Hematopoietic multipotent progenitor cell (in vitro differentiated cells): Measurements from ENCODE around the gene BMPR1B. TPM values are rescaled to one million over a fixed set of nuclear protein-coding genes. Genes with fewer than 3 reads are reported as not detected.

Experiments
- DNase-seq, 3 donors: peaks; one replicate each; pipeline ENCODE4 v3.0.0-alpha.2; 2011 to 2015; ENCODE audit warnings: low read depth in 2 of 3, low spot score in 2 of 3
- total RNA-seq: library from RNA; depleted of rRNA; stranded (reverse); fragments of >200 nt; gene quantifications from one replicate; pipeline ENCODE4 v1.2.3, GENCODE V29; 2012

Gene BMPR1B
- total RNA-seq, 1 donor = 2.4 TPM

DNA sequence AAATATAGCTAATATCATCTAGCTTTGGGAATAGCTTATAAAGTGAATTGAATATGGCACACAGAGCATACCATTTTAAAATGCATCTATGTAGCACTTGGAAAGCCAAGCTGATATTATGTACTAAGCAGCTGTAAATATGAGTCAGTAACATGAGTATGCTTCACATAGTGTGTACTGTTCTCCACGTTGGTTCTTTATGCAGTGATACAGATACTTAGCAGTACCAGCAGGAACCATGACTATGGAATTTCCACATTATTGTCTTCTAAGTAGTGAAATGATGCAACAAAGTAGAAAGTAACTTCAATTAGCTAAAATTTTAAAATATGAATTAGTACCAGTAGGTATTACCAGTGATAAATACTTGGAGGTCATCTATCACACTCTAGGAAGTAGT is 320.1 kb downstream of the BMPR1B start:
- no peak for DNase-seq

DNA sequence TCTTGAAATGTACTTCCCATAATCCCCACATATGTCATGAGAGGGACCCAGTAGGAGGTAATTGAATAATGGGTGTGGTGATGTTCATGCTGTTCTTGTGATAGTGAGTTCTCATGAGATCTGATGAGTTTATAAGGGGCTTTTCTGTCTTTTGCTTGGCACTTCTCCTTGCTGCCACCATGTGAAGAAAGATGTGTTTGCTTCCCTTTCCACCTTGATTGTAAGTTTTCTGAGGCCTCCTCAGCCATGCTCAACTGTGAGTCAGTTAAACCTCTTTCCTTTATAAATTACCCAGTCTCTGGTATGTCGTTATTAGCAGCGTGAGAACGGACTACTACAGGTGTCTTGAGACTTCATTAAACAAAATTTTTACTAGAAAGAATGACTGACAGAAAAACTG is 323.2 kb downstream of the BMPR1B start:
- no peak for DNase-seq

DNA sequence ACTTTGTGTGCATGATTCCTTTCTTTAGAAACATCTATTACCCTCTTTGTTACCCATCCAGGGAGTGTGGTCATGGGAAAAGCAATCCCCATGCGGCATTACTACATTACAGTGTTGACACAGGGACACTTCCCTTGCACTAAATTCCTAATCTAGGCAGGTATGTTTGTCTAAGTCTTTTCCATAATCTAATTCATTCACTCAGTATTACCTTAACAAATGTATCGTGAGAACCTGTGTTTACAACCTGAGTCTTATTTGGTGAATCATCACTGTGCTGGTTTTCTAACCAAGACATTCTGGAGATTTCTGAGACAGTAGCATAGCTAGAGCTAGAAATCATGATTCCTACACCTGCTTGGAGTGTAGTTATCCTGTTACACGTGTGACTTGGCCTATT is 326.8 kb downstream of the BMPR1B start:
- no peak for DNase-seq

DNA sequence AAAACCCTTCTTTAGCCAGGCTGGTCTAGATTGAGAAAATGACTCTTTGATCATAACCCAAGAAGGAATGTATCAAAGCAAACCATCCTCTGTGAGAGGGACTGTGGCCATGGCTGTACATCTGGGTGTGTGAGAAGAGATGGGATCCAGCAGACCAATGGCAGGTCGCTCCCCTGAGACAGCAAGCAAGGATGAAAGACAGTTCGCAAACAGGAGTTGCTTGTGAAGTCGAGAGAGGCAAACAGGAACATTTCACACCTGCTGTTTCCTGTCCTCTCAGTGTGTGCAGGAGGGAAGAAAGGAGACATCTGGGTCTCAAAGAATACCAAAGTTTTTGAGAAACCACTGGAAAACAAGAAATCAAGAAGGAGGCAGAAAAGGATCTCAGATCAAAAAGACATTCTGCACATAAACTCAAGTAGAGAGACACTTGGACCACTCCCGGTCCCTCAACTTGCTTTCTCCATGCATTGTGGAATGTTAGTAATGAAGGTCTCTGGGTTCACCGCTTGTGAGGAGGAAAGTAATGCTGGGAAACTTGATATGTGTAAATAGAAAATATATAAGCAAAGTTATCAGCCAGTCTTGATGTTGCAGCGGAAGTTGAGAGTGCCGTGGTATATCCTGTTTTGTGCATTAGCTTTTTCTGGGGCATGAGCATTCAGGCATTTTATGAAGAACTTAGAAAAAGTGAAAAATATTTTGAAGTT is 327.5 kb downstream of the BMPR1B start:
- no peak for DNase-seq

- no peak for DNase-seq
These were observed 328.8 kb downstream of the BMPR1B start for GRCh38 chr4:95086551-95086950.

DNA sequence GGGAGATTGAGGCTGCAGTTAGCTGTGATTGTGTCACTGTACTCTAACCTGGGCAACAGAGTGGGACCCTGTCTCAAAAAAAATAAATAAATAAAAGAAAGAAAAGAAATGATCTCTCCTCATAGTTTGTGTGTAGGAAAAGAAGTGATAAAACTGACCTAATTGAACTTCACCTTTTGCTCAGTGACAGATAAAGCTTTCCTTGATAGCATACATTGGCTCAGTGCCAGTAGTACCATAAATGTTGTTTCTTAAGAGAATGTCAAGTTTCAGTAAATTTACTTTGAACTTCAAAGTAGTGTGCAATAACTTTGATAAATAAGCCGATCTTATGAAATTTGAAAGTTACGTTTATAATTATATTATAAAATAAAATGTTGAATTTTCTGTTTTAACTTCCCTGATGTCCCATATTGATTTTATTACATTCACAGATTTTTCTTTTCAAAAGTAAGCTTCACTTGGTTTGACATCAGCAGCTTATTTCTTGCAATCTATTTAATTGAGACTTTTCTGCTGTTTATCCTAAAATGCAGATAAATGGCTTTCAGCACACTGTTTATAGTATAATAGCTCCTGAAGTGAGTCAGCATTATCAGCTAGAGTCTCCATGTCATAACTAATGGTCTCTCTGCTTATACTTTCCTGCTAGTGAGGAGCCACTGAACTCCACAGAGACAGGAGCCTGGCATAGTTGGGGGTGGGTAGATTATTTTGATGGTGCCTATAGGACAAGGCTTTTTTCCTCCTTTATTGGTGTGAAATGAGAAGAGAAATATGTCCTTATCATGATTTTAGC is 330.1 kb downstream of the BMPR1B start:
- DNase-seq = no peak

- no peak for DNase-seq
These were observed 333.5 kb downstream of the BMPR1B start for GRCh38 chr4:95091272-95091671.

DNA sequence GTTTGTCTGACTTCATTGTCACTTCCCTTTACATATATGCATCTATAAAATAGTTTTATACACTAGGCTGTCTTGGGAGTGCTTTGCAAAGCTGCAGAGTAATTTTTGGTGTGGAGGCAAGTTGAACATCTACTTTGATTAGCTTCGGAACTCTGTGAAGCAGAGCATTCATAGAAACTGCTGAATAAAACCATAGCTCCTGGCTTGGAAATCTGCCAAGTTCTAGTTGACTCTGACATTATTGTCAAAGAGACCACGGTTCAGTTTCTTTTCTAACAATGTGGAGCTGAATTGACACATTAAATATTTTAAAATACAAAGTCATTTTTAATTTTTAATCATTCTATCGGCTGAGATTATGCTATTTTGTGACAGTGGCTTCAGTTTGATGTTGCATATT is 335.0 kb downstream of the BMPR1B start:
- DNase-seq = peak in 2 of 3 donors; percentile 9 to 50

GRCh38 chr4:95093460-95093859 is 335.7 kb downstream of the BMPR1B start:
- no peak for DNase-seq

- DNase-seq = no peak
These were observed 336.5 kb downstream of the BMPR1B start for GRCh38 chr4:95093936-95094929.

DNA sequence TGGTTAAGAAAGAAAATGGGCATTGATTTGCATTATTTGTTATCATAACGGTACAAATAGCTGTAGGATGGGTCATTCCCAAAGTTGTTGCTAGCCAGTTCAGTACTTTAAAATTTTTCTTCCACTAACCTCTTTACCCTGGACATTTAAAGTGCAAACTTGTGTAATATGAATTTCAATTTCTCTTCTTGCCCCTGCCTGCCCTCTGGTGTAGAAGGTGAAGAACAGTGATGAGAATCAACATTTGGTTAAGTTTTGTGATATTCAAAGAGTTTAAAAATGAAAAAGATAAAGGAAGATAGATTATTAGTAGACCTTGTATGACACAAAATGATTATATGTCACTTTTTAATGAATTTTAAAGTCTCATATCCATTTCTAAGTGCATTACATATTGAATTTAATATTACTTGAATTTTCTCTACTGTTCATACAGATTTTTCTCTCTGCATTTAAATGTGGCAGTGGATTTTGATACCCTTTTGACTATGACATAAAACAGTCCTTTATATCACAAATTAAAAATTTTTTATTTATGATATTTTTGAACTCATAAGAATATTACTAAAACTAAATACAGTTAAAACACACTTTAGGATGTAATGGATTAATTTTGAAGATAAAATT is 337.7 kb downstream of the BMPR1B start:
- peak in 2 of 3 donors; percentile 27 to 77 for DNase-seq

DNA sequence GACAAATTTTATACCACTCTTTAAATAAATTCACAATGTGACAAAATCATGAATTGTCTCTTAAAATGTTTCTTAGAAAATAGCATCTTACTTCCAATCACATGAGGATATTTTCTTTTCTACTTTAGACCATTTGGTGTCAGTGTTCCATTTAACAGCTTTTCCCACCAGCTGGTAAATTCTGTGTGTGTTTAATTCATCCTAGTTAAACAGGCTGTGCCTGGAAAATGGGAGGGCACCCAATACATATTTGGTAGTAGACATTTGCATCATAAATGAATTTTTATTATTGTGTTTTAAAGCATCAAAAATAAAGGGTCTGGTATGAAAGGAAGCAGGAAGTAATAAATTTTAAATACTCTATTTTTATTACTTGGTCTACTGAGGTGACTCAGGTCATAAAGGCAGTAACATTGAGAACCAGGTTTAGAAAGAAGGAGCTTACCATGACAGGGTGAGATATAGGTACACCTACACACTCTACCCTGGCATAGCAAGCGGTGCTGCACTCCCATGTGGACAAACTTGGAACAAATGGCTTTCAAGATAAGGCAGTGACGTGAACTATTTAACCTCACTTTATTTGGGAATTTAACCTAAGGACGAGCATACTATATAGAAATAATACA is 344.5 kb downstream of the BMPR1B start:
- no peak for DNase-seq

- no peak for DNase-seq
These were observed 347.4 kb downstream of the BMPR1B start for GRCh38 chr4:95105112-95105511.

DNA sequence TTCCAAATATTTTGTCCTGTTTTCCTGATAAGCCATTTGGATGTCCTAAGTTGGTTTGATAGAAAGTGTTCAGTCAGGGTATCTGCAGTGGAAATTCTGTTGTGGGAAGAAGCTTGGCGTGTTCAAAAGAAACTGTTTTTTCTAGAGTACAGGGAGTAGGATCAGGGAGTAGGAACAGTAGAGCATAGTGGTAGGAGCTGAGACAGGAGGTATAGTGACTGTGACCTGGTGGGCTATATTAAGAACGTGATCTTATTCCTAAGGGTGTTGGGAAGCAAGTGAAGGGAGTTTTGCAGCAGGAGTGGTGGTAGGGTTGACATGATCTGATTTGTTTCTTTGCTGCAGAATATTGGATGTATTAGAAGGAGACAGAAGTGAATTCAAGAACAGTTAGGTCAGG is 348.2 kb downstream of the BMPR1B start:
- no peak for DNase-seq

GRCh38 chr4:95106408-95106928 is 348.7 kb downstream of the BMPR1B start:
- no peak for DNase-seq

DNA sequence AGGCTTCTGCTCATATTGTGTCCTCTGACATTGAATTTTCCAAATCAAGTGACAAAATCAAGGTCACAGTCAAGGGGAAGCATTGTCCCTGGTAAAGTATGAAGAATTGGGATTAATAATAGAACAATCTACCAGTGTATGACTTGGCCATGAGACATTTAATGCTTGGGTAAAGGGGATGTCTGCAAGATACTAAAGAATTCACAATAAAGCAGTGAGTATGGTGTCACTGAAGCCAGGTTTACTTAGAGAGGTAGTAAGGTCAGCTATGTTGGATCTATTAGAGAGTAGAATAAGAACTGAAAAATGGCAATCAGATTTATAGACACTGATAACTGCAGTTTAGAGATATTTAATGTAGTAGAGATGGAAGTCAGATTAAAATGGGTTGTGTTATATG is 349.2 kb downstream of the BMPR1B start:
- no peak for DNase-seq

DNA sequence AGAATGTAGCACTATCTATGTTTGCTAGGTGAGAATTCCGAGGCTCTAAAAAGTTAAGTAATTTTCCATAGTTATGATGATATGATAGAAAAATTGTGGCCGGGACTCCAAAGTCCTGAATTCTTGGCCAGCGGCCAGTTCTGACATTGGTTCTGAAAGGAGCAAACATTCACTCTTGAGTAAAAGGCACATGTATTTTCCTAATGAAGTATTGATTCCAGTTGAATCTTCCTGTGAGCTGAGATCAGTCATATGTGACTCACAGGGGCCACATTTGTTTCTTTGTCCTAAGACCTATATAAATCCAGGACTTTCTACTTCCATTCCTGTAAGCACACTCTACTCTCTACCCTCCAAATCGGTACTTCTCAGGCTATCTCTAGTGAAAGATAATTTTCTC is 349.9 kb downstream of the BMPR1B start:
- no peak for DNase-seq

GRCh38 chr4:95108883-95109421 is 351.2 kb downstream of the BMPR1B start:
- no peak for DNase-seq

DNA sequence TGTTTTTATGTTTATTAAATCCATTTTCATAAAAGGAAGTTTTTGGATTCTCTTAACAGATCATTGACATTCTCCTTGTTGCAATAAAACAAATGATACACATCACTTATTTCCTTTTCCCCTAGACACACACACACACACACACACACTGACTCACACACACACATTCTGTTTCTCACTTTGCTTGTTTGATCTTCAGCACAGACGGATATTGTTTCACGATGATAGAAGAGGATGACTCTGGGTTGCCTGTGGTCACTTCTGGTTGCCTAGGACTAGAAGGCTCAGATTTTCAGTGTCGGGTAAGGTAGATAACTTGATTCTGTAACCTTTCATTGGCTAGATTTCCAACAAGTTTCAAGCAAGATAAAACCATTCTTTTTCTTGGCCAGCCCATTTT is 356.8 kb downstream of the BMPR1B start:
- DNase-seq = no peak

GRCh38 chr4:95118497-95118896 is 360.7 kb downstream of the BMPR1B start:
- no peak for DNase-seq
